KMS-11 (cell line): ENCODE measurements around the gene BBS7.

Experiments
- H2AFZ ChIP-seq: fragments of 200-600 bp; sonication (generic); 2 replicates; pipeline ENCODE4 v1.6.1; 2016; ENCODE audit warnings: antibody characterized with exemption, mixed run types, low read depth
- H3K27ac ChIP-seq: fragments of 200-600 bp; sonication (generic); 2 replicates; pipeline ENCODE4 v1.6.1; 2016; ENCODE audit warnings: mild to moderate bottlenecking, mixed run types
- H3K27me3 ChIP-seq: fragments of 200-600 bp; sonication (generic); 2 replicates; pipeline ENCODE4 v1.6.1; 2017; ENCODE audit warnings: mild to moderate bottlenecking, low read depth, mixed run types, moderate library complexity; ENCODE audit not compliant: insufficient read depth
- H3K36me3 ChIP-seq: fragments of 200-600 bp; sonication (generic); 2 replicates; pipeline ENCODE4 v1.6.1; 2017; ENCODE audit warnings: mild to moderate bottlenecking, mixed run types; ENCODE audit not compliant: insufficient read depth
- H3K4me1 ChIP-seq: fragments of 200-600 bp; sonication (generic); 2 replicates; pipeline ENCODE4 v1.6.1; 2016; ENCODE audit warnings: mild to moderate bottlenecking, low read depth, mixed run types; ENCODE audit not compliant: poor library complexity, severe bottlenecking
- H3K4me2 ChIP-seq: fragments of 200-600 bp; sonication (generic); 2 replicates; pipeline ENCODE4 v1.7.0; 2016; ENCODE audit warnings: mild to moderate bottlenecking, mixed run types
- H3K4me3 ChIP-seq: fragments of 200-600 bp; sonication (generic); IDR thresholded peaks from 2 replicates; pipeline ENCODE4 v1.6.1; 2017; ENCODE audit warnings: low read depth, low read length, mixed read lengths; ENCODE audit not compliant: insufficient read depth
- H3K79me2 ChIP-seq: fragments of 200-600 bp; sonication (generic); 2 replicates; pipeline ENCODE4 v1.6.1; 2016; ENCODE audit warnings: low read depth, mixed run types; ENCODE audit not compliant: insufficient read depth
- H3K9ac ChIP-seq: fragments of 200-600 bp; sonication (generic); 2 replicates; pipeline ENCODE4 v1.6.1; 2016; ENCODE audit warnings: mild to moderate bottlenecking, mixed run types
- H4K20me1 ChIP-seq: fragments of 200-600 bp; sonication (generic); 2 replicates; pipeline ENCODE4 v1.6.1; 2016; ENCODE audit warnings: mild to moderate bottlenecking, mixed run types; ENCODE audit not compliant: insufficient read depth
- CTCF ChIP-seq: fragments of 200-600 bp; sonication (generic); conservative IDR thresholded peaks from 2 replicates; pipeline ENCODE4 v1.6.1; 2017; ENCODE audit warnings: low read depth, mild to moderate bottlenecking, antibody characterized with exemption, low read length, moderate library complexity, mixed read lengths

Gene BBS7

GRCh38 chr4:121838136-121838535 lies 32.1 kb downstream of the BBS7 start:
- Histone ChIP-seq H2AFZ (no peak overlapping the region), H3K4me3 (no peak overlapping the region), H4K20me1 (no peaks in the 10 kb centered on the region), H3K36me3 (no peaks in the 10 kb centered on the region), H3K27ac (no peak overlapping the region), H3K9ac (no peak overlapping the region), H3K4me2 (no peak overlapping the region), H3K4me1 (no peaks in the 10 kb centered on the region), H3K79me2 (no peaks in the 10 kb centered on the region), H3K27me3 (no peaks in the 10 kb centered on the region)
- TF ChIP-seq CTCF, result no peak

GRCh38 chr4:121829511-121829910 lies 40.8 kb downstream of the BBS7 start:
- H3K27me3 ChIP-seq, result no peaks in the 10 kb centered on the region
- H3K27ac ChIP-seq, result no peak overlapping the region
- no peak overlapping the region for H3K4me2 ChIP-seq
- peaks cover 2% of the 10 kb centered on the region for H3K4me1 ChIP-seq
- H3K36me3 ChIP-seq, result no peaks in the 10 kb centered on the region
- no peak overlapping the region for H3K4me3 ChIP-seq
- no peak overlapping the region for H2AFZ ChIP-seq
- H3K79me2 ChIP-seq, result no peaks in the 10 kb centered on the region
- no peak for TF ChIP-seq CTCF
- H3K9ac ChIP-seq, result no peak overlapping the region
- no peaks in the 10 kb centered on the region for H4K20me1 ChIP-seq

- no peak for TF ChIP-seq CTCF
- H3K4me2 ChIP-seq, result no peak overlapping the region
- no peaks in the 10 kb centered on the region for H3K27me3 ChIP-seq
- no peak overlapping the region for H3K27ac ChIP-seq
- no peak overlapping the region for H2AFZ ChIP-seq
- no peak overlapping the region for H3K4me3 ChIP-seq
- peaks cover 8% of the 10 kb centered on the region for H3K79me2 ChIP-seq
- no peaks in the 10 kb centered on the region for H4K20me1 ChIP-seq
- H3K9ac ChIP-seq, result no peak overlapping the region
- H3K36me3 ChIP-seq, result no peaks in the 10 kb centered on the region
- peaks cover 6% of the 10 kb centered on the region for H3K4me1 ChIP-seq
Observed at GRCh38 chr4:121827853-121828252, 42.4 kb downstream of the BBS7 start.

GRCh38 chr4:121824950-121825349 lies 45.3 kb downstream of the BBS7 start:
- no peak overlapping the region for H2AFZ ChIP-seq
- no peak overlapping the region for H3K9ac ChIP-seq
- TF ChIP-seq CTCF, result no peak
- H3K4me3 ChIP-seq, result no peak overlapping the region
- H3K27me3 ChIP-seq, result no peaks in the 10 kb centered on the region
- peaks cover 37% of the 10 kb centered on the region for H3K79me2 ChIP-seq
- no peak overlapping the region for H3K4me2 ChIP-seq
- peaks cover 30% of the 10 kb centered on the region for H3K4me1 ChIP-seq
- H3K36me3 ChIP-seq, result peaks cover 19% of the 10 kb centered on the region
- H4K20me1 ChIP-seq, result 0 out of 2 replicates have a peak, but pooled peaks cover 8% of the 10 kb centered on the region
- no peak overlapping the region for H3K27ac ChIP-seq
